Transverse colon (tissue), 4 donors: ENCODE data around the gene PTPRN2. TPM values are rescaled to one million over a fixed set of nuclear protein-coding genes. Genes with fewer than 3 reads are reported as not detected.

ENCODE experiments used
- DNase-seq: peaks from one replicate; pipeline ENCODE4 v3.0.0-alpha.2; 2019
- H3K27ac ChIP-seq, 4 donors: fragments of 200-600 bp; sonication (generic); 2 replicates each; pipeline ENCODE4 v1.5.1; 2016 to 2018; ENCODE audit warnings: inconsistent platforms in 4 of 4
- H3K27me3 ChIP-seq: fragments of 200-600 bp; sonication (generic); 2 replicates; pipeline ENCODE4 v1.5.1; 2017; ENCODE audit warnings: inconsistent platforms
- H3K36me3 ChIP-seq, 4 donors: fragments of 200-600 bp; sonication (generic); 2 replicates each; pipeline ENCODE4 v1.5.1; 2017 to 2019; ENCODE audit warnings: inconsistent platforms in 4 of 4
- H3K4me1 ChIP-seq, 4 donors: fragments of 200-600 bp; sonication (generic); 2 replicates each; pipeline ENCODE4 v1.5.1; 2017 to 2020; ENCODE audit warnings: inconsistent platforms in 4 of 4
- H3K4me3 ChIP-seq, 4 donors: fragments of 200-600 bp; sonication (generic); 1 replicate in 1 of 4; 2 replicates in 3 of 4; pipeline versions ENCODE4 v1.5.1 to v1.6.1; 2017 to 2019; ENCODE audit warnings: inconsistent platforms in 4 of 4
- H3K9me3 ChIP-seq, 2 donors: fragments of 200-600 bp; sonication (generic); 2 replicates each; pipeline ENCODE4 v1.5.1; 2017 to 2019; ENCODE audit warnings: inconsistent platforms in 2 of 2
- CTCF ChIP-seq, 5 experiments: fragments of 200-600 bp in 3 of 5; fragments of 450-650 bp in 2 of 5; sonication (generic) in 3 of 5; IDR thresholded peaks; 1 replicate in 2 of 5; 2 replicates in 3 of 5; pipeline ENCODE4 v1.5.1; 2016 to 2017; ENCODE audit warnings: antibody characterized with exemption in 5 of 5, inconsistent platforms in 3 of 5, mild to moderate bottlenecking in 2 of 5, moderate library complexity in 1 of 5
- EP300 ChIP-seq: sonication (generic); formaldehyde crosslinking; IDR thresholded peaks from one replicate; pipeline ENCODE4 v1.6.1; 2017; ENCODE audit warnings: antibody characterized with exemption, low read depth
- POLR2A ChIP-seq: fragments of 450-650 bp; IDR thresholded peaks from one replicate; pipeline ENCODE4 v1.6.1; 2016; ENCODE audit warnings: antibody characterized with exemption, mild to moderate bottlenecking, moderate library complexity
- POLR2AphosphoS5 ChIP-seq, 3 donors: sonication (generic); formaldehyde crosslinking; IDR thresholded peaks; one replicate each; pipeline ENCODE4 v1.6.1; 2016; ENCODE audit warnings: antibody characterized with exemption in 3 of 3
- WGBS, 2 donors: methylation state at CpG; one replicate each; pipeline ENCODE4 v1.1.5; 2018; ENCODE audit warnings: low coverage in 1 of 2; 5-methylcytosine and 5-hydroxymethylcytosine counted together
- in situ Hi-C, 4 donors: fragments of 200-750 bp; cut with MboI; loops; one replicate each; pipeline versions ENCODE4 v1.15.0 to v1.15.1; 2017; ENCODE audit warnings: low sequenced_read_pairs in 3 of 4, low pct_ligation_motif_present in 1 of 4, low pct_unique_long_range_greater_than_20kb in 1 of 4
- intact Hi-C: fragments of 100-400 bp; cut with DNase I; formaldehyde crosslinking; loops from one replicate; pipeline ENCODE4 v1.15.1; 2023; ENCODE audit warnings: low total_unique reads
- total RNA-seq, 4 donors: library from RNA; depleted of rRNA; stranded (reverse); fragments of >200 nt; gene quantifications; one replicate each; pipeline ENCODE4 v1.1.0, GENCODE V29; 2016

The PTPRN2 gene
- total RNA-seq, 4 donors from 2014 or later = 15.4 to 31.1 (median 21.8) TPM

GRCh38 chr7:158110034-158110590 is 477.5 kb downstream of the PTPRN2 start:
- H3K4me3 ChIP-seq = no peak overlapping the region
- H3K27ac ChIP-seq = no peak overlapping the region
- TF ChIP-seq CTCF (IDR thresholded peaks at IDR 0.05) (no peak), POLR2AphosphoS5 (IDR thresholded peaks at IDR 0.05) (no peak), POLR2A (no peak), EP300 (no peak)
- no peaks in the 10 kb centered on the region for H3K36me3 ChIP-seq
- WGBS, 2 donors = 87 to 100% methylated on average over 2 to 15 of the region's 15 CpGs
- H3K9me3 ChIP-seq = no peaks in the 10 kb centered on the region
- H3K27me3 ChIP-seq = no peaks in the 10 kb centered on the region
- DNase-seq = no peak
- in situ Hi-C loops = no loop called here
- intact Hi-C loops = no loop called here
- no peaks in the 10 kb centered on the region for H3K4me1 ChIP-seq

DNA sequence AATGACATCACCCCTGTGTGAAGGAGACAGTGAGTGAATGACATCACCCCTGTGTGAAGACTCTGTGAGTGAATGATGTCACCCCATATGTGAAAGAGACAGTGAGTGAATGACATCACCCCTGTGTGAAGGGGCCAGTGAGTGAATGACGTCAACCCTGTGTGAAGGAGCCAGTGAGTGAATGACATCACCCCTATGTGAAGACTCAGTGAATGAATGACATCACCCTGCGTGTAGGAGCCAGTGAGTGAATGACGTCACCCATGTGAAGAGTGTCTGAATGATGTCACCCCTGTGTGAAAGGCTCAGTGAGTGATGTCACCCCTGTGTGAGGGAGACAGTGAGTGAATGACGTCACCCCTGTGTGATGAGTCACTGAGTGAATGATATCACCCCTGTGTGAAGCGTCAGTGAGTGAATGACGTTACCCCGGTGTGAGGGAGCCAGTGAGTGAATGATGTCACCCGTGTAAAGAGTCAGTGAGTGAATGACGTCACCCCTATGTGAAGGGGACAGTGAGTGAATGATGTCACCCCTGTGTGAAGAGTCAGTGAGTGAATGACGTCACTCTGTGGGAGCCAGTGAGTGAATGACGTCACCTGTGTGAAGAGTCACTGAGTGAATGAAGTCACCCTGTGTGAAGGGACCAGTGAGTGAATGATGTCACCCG is 478.1 kb downstream of the PTPRN2 start:
- Histone ChIP-seq H3K9me3 (no peaks in the 10 kb centered on the region), H3K27ac (no peak overlapping the region), H3K27me3 (no peaks in the 10 kb centered on the region), H3K4me1 (no peaks in the 10 kb centered on the region), H3K36me3 (no peaks in the 10 kb centered on the region), H3K4me3 (no peak overlapping the region)
- in situ Hi-C loops = no loop called here
- 81 to 91% methylated on average over 5 to 12 of the region's 12 CpGs for WGBS, 2 donors
- no peak for DNase-seq
- intact Hi-C loops = no loop called here
- TF ChIP-seq EP300 (no peak), POLR2AphosphoS5 (IDR thresholded peaks at IDR 0.05) (no peak), CTCF (IDR thresholded peaks at IDR 0.05) (no peak), POLR2A (no peak)

GRCh38 chr7:158108646-158109293 is 478.9 kb downstream of the PTPRN2 start:
- in situ Hi-C loops (no loop called here), intact Hi-C loops (no loop called here)
- TF ChIP-seq POLR2AphosphoS5 (IDR thresholded peaks at IDR 0.05) (no peak), EP300 (no peak), CTCF (IDR thresholded peaks at IDR 0.05) (no peak), POLR2A (no peak)
- DNase-seq = no peak
- Histone ChIP-seq H3K36me3 (no peaks in the 10 kb centered on the region), H3K9me3 (no peaks in the 10 kb centered on the region), H3K27me3 (no peaks in the 10 kb centered on the region), H3K27ac (no peak overlapping the region), H3K4me3 (no peak overlapping the region), H3K4me1 (no peaks in the 10 kb centered on the region)
- WGBS, 2 donors = 83 to 100% methylated on average over 1 to 4 of the region's 4 CpGs

DNA sequence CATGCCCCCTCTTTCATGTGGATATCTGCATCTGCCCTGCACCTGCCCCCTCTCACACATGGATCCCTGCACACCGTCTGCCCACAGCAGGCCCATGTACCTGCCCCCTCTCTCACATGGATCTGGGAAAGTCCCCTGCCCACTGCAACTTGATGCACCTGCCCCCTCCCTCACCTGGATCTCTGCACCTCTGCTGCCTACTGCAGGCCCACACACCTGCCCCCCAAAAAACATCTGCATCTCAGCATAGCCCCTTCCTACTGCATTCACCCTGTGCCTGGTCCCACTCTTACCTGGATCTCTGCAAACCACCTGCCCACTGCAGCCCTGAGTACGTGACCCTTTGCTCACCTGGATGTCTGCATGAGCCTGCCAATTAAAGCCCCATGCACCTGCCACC is 479.8 kb downstream of the PTPRN2 start:
- in situ Hi-C loops = no loop called here
- intact Hi-C loops = no loop called here
- 43 to 68% methylated on average over 1 to 2 of the region's 2 CpGs for WGBS, 2 donors
- H3K27me3 ChIP-seq = no peaks in the 10 kb centered on the region
- no peak overlapping the region for H3K27ac ChIP-seq
- no peak overlapping the region for H3K4me3 ChIP-seq
- no peaks in the 10 kb centered on the region for H3K9me3 ChIP-seq
- no peak for DNase-seq
- no peaks in the 10 kb centered on the region for H3K36me3 ChIP-seq
- no peak for TF ChIP-seq CTCF (IDR thresholded peaks at IDR 0.05)
- TF ChIP-seq POLR2A = no peak
- TF ChIP-seq POLR2AphosphoS5 (IDR thresholded peaks at IDR 0.05) = no peak
- no peak for TF ChIP-seq EP300
- H3K4me1 ChIP-seq = no peaks in the 10 kb centered on the region
